Measurements from ENCODE around the gene GATA6. TPM values are rescaled to one million over a fixed set of nuclear protein-coding genes. Genes with fewer than 3 reads are reported as not detected.

Gene GATA6
- total and polyA plus RNA-seq, 2 of the 8 experiments (the other 6 are each of a cell fraction or from before 2014, with no cell fraction given) = 0.09 TPM; not detected in 1

- TF ChIP-seq TEAD4 (IDR thresholded peaks at IDR 0.05; ENCODE audit: low read depth, low read length) (no peak), POLR2A (IDR thresholded peaks at IDR 0.05; ENCODE audit: control extremely low read depth in 1 of 2, low read depth in 2 of 2, low read length in 2 of 2) (no peak)
Measured at GRCh38 chr18:22229456-22230124, 60.2 kb downstream of the GATA6 start (continued).
